Hair follicular keratinocyte (primary cell): ENCODE measurements around the gene SERPINI2. TPM values are rescaled to one million over a fixed set of nuclear protein-coding genes. Genes with fewer than 3 reads are reported as not detected.

Experiments
- total RNA-seq: library from RNA; depleted of rRNA; stranded (reverse); fragments of >200 nt; gene quantifications from 2 replicates; pipeline ENCODE4 v1.2.3, GENCODE V29; 2015

The SERPINI2 gene, protein sequence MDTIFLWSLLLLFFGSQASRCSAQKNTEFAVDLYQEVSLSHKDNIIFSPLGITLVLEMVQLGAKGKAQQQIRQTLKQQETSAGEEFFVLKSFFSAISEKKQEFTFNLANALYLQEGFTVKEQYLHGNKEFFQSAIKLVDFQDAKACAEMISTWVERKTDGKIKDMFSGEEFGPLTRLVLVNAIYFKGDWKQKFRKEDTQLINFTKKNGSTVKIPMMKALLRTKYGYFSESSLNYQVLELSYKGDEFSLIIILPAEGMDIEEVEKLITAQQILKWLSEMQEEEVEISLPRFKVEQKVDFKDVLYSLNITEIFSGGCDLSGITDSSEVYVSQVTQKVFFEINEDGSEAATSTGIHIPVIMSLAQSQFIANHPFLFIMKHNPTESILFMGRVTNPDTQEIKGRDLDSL
- total RNA-seq = not detected in 2 replicates

DNA sequence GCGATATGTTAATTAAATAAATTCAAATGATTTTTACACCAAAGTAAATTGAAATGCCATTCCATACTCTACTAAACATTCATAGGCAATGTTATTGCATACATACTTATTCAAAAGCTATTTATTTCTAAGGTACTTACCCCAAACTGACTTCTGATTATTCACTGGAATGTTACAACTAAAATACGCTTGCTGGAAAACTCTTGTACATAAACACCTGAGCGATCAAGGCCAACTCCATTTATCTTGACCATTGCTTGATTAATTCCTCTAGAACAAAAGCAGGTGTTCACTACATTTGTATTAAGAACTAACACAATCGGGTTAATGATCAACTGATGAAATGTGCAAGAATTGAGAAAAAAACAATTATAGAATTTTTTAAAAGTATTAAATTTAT, at the start of gene SERPINI2:
TSS of gene SERPINI2 (minus strand) at position 180 of the 400 bp plus-strand sequence. CDS start 2,208 bp downstream, outside the sequence.

Other genes with a start within 250 kb of the SERPINI2 start
- gene ZBBX, start 93.7 kb downstream of the SERPINI2 start, total RNA-seq = not detected in 2 replicates
- gene WDR49, start 179.9 kb upstream of the SERPINI2 start, total RNA-seq = not detected in 2 replicates